Activated CD4-positive, alpha-beta T cell treated with anti-CD3 and anti-CD28 coated beads, Interleukin-2, amount 50 U/mL, for 4 hours (primary cell): Measurements from ENCODE around the gene MPHOSPH6.
"Not testable (repeated sequence)": the region's sequence is repeated elsewhere in the genome, so short reads cannot be mapped to it uniquely, and the experiment has no call there.

Source experiments
- DNase-seq, 2 experiments: peaks; one replicate each; pipeline ENCODE4 v3.0.0-alpha.2; 2020

Gene MPHOSPH6

DNA sequence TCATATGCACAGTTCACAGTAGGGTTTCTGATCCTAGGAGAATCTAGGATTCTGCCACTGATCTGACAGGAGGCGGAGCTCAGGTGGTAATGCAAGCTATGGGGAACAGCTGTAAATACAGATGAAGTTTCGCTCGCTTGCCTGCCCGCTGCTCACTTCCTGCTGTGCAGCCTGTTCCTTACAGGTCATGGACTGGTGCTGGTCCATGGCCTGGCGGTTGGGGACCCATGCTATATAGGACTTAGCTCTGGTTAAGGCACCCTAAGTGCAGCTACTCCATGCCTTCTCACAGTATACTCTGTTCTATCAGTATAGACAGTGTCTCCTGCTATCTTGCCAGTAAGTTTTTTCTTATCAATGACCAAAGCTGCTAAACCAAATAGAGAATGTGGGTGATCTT is 2.4 kb downstream of the MPHOSPH6 start:
- DNase-seq, result no peak

DNA sequence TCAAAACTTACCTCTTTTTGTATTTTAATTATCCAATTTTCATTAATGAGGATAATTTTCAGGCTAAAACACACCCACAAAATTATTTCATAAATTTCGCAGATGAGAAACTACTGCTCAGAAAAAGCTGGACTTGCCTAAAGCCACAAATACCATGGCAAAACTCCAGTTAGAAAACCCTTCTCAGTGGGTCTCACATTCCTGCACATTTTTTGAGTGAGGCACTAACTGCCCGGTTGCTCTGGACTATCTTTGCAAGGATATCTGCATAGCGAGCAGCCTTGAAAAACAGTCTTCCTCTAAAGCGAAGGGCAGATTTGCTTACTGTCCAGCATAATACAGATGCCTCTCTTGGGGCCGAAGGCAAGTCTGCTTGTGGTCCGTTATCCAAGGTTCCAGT is 9.8 kb downstream of the MPHOSPH6 start:
- DNase-seq, result no peak

DNA sequence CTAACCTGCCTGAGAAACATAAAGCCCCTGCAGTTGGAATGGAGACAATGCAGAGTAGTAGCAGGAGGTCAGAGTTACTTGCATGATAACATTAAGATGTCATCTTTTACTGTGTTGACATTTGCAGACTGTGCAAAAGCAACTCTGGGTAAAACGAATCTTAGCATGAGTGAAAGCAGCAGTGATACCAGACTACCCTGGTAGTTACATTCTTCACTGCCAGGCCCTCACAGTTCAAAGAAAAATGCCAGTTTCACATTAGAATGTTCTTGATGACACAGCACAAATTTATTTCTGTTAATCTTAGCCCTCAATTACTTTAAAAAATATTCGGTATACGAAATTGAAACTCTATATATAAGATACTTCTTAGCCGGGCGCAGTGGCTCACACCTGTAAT is 12.2 kb downstream of the MPHOSPH6 start:
- DNase-seq, result no peak

- DNase-seq, result no peak
These were observed 12.6 kb downstream of the MPHOSPH6 start for GRCh38 chr16:82157534-82157812.

DNA sequence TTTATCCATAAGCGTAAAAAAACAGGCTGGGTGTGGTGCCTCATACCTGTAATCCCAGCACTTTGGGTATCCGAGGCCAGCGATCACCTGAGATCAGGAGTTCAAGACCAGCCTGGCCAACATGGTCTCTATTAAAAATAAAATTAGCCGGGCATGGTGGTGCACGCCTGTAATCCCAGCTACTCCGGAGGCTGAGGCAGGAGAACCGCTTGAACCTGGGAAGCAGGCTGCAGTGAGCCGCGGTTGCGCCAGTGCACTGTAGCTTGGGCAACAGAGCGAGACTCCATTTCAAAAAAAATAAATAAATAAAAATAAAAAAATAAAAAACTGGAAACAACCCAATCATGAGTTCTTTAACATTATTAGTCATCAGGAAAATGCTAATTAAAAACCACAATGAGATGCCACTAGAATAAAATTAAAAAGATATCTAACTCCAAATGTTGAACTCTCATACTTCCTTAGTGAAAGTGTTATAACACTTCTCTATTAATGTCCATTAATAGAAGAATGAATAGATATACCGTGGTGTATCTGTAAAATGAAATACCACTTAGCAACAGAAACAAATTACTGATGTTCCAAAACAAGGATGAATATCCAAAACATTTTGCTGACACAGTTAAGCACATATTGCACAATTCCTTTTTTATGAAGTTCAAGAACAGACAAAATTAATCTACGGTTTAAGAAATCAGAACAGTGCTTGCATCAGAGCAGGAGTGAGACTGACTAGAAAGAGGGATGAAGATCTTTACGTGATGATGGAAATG is 13.1 kb downstream of the MPHOSPH6 start:
- DNase-seq, result no peak

GRCh38 chr16:82152641-82153112 is 17.3 kb downstream of the MPHOSPH6 start:
- DNase-seq, result no peak

DNA sequence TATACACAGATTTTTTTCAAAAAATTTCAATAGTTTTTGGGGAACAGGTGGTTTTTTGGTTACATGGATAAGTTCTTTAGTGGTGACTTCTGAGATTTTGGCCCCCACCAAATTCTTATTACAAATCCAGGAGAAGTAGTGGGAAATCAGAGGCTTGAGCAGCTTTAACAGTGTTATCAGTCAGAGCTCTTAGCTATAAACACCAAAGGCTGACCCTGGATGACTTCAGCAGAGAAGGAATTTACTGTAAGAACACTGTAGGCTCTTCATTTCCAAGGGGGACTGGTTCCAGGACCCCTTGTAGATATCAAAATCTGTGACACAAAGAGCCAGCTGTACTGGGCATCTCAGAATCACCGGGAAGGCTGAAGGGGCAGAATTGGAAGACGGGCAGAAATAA is 17.8 kb downstream of the MPHOSPH6 start:
- DNase-seq, result no peak

DNA sequence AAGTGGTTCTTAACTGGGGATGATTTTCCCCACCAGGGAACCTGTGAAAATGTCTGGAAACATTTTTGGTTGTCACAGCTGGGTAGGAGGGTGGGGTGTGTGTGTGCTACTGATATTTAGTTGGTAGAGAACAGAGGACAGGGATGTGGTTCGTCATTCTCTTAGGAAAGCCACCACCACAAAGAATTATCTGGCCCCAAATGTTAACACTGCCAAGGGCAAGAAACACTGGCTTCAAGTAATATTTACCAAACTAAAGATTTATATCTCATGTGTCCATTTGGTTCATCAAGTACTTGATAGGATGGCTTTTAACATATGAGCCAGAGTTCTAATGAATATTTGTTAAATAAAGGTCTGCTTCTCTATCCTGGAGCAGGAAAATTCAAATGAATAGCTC is 19.5 kb downstream of the MPHOSPH6 start:
- DNase-seq, result no peak

- no peak for DNase-seq
These were observed 20.5 kb downstream of the MPHOSPH6 start for GRCh38 chr16:82149536-82149935.

GRCh38 chr16:82147546-82147945 is 22.5 kb downstream of the MPHOSPH6 start:
- DNase-seq, result no peak

DNA sequence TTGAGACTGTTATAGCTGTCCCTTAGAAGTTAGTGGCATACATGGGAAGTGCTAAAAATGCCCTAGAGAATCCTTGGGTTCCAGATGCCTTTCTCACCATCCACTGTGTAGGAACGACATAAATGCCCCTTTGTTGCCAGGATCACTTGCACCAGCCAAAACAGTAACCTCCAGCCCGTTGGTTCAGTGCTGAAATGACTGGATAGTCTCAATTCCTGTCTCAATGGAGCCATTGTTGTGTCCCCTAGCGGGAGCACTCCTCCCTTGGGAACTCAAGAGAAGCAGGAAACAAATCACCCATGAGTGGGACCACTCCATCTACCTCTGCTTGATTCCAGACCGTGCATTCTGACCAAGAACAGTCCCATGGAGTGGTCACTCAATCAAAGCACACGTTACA is 23.1 kb downstream of the MPHOSPH6 start:
- no peak for DNase-seq

GRCh38 chr16:82146556-82146955 is 23.5 kb downstream of the MPHOSPH6 start:
- DNase-seq, result no peak

DNA sequence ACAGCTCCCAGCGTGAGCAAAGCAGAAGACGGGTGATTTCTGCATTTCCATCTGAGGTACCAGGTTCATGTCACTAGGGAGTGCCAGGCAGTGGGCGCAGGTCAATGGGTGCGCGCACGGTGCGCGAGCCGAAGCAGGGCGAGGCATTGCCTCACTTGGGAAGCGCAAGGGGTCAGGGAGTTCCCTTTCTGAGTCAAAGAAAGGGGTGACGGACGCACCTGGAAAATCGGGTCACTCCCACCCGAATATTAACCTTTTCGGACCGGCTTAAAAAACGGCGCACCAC is 30.8 kb downstream of the MPHOSPH6 start:
- DNase-seq, result not testable (repeated sequence)

DNA sequence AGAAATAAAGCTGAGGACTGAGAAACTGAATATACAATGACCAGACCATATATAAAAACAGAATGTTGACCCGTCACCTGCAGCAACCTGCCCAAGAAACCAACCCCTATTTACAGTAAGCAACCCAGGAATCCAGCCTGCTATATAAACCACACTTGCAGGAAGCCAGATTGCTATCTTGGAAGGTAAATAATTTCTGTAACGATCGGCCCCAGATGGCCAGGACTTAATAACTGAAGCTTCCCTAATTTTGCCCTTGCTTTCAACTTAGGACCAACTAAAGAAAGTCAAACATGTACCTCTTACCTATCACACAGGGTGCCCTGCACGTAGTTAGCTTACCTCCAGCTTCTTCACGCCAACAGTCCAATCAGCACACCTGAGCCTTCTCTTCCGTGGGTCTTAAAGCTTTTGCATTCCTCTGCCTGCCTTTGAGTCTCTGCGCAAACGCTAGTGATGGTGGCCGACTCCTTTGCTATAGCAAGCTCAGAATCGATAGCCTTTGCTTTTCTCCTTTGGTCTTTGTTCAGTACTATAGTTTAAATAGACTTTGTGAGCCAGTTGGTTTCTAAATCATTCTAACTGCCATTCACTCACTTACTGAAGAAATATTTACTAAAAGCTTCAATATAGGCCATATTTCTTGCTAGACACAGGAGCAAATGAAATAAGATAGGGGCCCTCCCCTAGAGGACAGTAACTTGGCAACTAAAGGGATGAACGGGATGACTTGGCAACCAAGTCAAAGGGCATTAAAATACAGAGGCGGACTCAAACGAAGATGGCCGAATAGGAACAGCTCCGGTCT is 31.3 kb downstream of the MPHOSPH6 start:
- DNase-seq, result no peak

- no peak for DNase-seq
These were observed 32.2 kb downstream of the MPHOSPH6 start for GRCh38 chr16:82137822-82138167.

GRCh38 chr16:82136956-82137821 is 32.8 kb downstream of the MPHOSPH6 start:
- no peak for DNase-seq

DNA sequence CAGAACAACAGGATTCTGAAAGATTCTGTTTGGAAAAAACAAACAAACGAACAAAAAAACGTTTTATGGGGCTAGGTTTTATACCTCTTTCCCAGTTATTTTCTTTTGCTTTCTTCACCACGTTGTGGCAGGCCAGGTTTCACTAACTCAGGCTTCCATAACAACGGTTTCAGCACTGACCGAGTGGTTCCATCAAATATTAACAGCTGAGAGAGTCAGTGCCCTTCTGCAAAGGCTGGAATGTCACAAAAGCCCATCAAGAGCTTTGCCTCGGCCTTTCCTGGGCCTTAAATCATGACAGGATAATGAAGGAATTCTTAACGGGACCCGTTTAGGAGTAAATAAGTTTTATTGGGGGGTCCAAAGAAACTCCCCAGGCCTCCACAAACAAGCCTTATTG is 34.2 kb downstream of the MPHOSPH6 start:
- no peak for DNase-seq

- DNase-seq, result no peak
These were observed 35.2 kb downstream of the MPHOSPH6 start for GRCh38 chr16:82134846-82135245.

DNA sequence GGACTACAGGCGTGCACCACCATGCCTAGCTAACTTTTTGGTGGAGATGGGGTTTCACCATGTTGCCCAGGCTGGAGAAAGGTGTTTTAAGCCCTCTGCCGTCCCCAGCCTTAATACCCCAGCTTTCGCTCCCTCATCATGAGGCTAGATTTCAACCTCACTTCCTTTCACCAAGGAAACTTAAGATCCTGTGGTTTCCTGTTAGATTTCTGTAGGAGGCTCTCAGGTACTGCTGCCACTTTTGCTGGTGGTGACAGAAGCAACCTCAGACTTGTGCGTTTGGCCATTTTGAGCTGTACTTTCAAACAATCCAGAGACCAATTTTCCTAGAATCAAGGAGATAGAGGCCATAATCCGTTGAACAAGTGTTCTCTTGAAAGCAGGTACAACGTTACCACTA is 36.2 kb downstream of the MPHOSPH6 start:
- DNase-seq, result no peak

GRCh38 chr16:82129881-82130280 is 40.1 kb downstream of the MPHOSPH6 start:
- no peak for DNase-seq

- DNase-seq, result no peak
These were observed 45.4 kb downstream of the MPHOSPH6 start for GRCh38 chr16:82124651-82125050.

- DNase-seq, result no peak
These were observed 50.6 kb downstream of the MPHOSPH6 start for GRCh38 chr16:82119405-82119804.

DNA sequence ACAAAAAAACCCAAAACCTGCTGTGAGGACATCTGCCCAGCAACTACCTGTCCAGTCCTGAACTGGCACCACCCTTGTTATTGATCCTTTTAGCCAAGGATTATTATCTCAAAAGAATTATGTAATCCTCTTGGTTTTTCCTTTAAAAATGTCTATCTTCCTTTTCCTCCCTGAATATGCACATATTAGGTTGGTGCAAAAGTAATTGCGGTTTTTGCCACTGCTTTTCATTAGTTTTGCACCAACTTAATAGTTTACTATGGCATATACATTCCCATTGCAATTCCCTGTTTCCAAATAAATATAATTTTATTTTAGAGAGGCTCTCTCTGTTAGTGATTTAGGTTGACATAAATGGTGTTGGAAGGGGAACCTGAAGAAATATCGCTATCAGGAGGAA is 51.3 kb downstream of the MPHOSPH6 start:
- DNase-seq, result no peak

DNA sequence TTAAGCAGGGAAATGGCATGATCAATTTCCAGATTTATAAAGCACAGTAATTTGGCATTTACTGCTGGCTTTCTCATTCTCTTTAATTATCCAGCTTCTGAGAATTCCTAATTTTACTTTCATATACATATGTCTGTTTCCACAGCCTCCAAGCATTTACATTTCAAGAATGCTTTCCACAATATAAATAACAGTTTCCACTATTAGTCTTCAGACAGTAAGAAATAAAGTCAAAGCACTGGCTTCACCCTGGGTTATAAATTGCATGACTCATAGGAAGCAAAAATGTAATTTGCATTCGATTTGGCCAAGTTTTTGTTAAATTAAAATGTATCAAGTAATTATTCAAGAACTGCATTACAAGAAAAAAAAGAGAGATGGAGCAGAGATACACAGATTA is 53.5 kb downstream of the MPHOSPH6 start:
- DNase-seq, result no peak
